NCI-H1417 treated with DMSO at 0.1 percent for 48 hours (cell line): ENCODE data around the gene UBE2G2.

ENCODE experiments used
- DNase-seq: peaks from one replicate; lab custom pipeline; 2025; lab: John Stamatoyannopoulos, UW

UBE2G2 gene

DNA sequence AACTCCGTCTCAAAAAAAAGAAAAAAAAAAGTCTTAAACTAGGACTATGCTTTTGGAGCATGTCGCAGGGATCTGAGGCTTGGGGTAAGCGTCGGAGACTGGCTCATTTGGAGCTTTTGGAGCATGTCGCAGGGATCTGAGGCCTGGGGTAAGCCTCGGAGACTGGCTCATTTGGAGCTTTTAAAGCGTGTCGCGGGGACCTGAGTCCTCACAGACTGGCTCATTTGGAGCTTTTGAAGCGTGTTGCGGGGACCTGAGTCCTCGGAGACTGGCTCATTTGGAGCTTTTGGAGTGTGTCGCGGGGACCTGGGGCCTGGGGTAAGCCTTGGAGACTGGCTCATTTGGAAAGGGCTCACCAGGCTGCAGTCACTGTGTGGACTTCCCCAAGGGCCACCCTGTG is 76.7 kb downstream of the UBE2G2 start:
- DNase-seq, result no peak

- DNase-seq, result no peak
Observed at GRCh38 chr21:44724196-44724595, 77.4 kb downstream of the UBE2G2 start.

DNA sequence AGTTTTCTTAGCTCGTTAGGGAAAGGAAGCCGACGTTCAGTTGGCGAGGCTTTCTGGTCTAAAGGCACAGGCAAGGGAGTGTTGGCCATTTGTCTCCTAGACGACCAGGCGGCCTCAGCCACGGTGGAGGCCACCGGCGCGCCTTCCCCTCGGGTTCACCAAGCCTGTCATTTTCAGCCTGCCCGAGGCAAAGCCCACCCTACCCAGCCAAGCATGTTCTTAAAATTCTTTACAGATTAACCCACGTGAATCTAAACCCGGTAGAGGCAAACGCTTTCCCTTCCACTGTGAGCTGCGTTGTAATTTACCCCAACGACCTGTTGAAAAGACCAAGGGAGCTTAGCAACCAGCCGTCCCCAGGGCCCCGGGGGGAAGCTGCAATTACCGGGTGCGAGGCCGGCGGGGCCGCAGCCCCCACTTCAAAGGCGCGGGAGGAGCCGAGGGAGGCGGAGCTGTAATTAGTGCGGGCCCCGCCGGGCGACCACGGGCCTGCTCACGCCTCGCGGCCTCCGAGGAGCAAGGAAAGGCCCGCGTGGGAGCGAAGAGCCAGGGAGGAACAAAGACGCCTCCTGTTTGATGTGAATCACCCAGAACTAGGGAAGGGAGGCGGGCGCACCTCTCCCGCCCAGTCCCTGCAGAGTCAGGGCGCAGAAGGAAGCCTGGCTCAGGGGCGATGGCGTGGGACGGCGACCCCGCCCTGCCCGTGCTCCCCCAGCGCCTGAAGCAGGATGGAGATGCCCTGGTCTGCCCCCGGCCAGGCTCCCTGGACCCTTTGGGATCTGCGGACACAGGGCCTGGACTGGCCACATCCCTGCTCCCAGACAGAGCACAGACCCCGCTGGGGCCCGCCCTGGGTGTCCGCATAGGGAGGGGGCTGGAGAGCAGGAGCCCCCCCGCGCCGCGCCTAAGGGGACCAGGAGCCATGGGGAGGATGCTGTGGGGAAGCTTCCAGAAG is 78.2 kb downstream of the UBE2G2 start:
- DNase-seq, result peak; percentile 79

DNA sequence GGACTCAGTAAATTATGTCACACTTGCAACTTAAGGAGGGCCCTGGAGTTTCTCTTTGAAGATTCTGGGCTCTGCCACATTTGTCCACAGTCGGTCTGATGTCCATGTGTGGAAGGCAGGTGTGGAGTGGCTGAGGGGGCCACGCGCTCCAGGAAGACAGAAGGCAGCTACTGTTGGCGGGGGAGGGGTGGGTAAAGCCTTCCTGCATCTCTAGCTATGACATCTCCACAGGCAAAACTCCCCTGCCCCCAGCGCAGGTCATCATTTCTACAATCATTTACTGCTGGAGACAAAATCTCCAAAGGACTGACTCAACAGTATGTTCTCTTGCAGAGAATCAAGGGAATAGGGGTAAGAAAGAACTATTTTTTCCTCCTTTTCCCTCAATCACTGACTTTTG is 78.9 kb downstream of the UBE2G2 start:
- DNase-seq, result peak; percentile 79

DNA sequence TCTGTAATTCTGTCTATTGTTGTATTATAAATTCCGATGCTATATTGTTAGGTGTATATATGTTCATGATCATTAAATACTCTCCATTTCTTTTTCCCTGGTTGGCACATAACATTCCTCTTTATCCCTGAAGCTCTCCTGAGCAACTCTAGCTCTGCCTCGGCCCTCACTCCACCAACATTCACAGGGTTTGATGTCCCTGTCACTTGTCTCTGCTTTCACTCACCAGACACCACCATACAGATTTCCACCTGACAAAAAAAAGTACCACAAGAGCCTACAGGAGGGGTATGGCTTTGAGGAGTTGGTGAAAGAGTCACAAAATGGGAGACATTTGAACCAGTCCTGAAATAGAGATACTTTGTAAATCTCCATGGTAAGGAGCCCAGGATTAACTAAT is 81.5 kb downstream of the UBE2G2 start:
- no peak for DNase-seq
